HG03521 (cell line): ENCODE data around the gene PDZD2.

Experiments
- ATAC-seq: cut with Tn5 transposase; IDR thresholded peaks from one replicate; pipeline ENCODE4 v1.9.1; 2021; ENCODE audit warnings: mild to moderate bottlenecking, moderate library complexity; ENCODE audit not compliant: unreplicated experiment

PDZD2 gene

DNA sequence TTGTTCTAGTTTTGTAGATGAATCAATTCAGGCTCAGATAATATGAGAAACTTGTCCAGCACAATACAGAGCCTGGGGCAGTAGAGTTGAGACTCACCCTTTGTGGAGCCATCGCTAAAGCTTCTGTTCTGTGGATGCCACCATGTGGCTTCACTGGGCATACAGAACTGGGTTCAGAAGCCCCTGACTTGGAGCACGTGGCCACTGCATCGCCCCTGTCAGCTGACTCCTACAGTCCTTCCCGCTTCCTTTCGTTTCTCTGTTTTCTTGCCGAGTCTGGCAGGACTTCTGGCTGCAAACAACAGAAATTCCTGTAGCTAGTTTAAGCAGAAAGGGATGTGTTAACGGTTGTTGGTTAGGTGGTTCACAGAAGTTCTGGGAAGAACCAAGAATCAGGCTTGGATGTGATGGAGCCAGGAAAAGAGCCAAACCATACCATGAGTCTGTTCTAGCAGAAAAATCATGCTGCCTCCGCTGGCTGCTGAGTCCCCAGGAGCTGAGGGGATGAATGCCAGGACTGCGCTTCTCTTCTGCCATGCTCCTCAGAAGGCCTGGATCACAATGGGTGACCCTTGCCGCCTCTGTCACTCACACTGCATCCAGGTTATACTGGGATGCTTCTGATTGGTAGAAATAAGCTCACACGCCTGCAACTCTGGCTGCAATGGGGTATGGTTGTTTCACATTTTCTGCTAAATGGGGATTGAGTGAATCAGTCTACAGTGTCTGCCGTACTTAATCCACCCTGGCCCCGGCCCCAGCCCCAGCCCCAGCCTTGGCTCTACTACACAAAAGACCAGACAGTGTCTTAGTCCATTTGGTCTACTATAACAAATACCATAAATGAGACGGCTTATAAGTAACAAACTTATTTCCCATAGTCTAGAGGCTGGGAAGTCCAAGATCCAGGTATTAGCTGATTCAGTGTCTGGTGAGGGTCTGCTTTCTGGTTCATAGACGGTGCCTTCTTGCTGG, 272.6 kb downstream of the PDZD2 start:
- ATAC-seq, result no peak

DNA sequence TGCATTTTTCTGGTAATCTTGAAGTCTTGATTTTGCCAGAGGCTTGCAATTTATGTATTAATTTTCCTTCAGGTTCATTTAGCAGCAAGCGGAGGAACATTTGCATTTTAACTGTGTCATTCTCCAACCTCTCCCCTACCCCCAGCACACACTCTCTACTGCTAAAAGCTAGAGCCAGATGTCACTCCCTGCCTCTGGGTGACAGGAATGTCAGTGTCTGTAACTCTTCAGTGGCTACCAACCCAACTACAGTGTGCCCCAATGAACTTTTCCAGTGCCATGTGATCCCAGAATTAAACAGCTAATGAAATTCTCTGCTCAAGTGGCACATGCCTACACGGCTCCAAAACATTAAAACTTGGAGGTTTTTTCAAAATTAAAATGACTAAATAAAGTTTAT, 274.9 kb downstream of the PDZD2 start:
- no peak for ATAC-seq

DNA sequence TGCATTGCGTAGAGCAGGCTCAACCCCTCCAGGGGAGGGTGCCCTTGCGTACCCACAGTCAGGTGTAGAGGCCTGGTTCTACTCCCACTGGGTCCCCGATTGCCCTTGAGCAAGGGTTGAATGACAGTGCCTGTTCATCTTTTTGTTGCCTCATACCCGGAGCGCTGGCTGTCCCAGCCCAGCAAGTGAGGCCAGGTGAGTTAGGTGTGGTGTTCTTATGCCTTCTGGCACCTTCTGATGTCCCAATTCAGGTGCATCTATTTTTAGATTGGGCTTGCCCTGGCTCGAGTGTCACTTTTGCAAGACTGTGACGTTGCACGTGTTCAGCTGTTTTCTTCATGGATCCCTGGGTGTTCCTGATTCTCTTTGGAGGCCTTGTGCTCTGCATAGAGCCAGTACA, 277.4 kb downstream of the PDZD2 start:
- no peak for ATAC-seq

DNA sequence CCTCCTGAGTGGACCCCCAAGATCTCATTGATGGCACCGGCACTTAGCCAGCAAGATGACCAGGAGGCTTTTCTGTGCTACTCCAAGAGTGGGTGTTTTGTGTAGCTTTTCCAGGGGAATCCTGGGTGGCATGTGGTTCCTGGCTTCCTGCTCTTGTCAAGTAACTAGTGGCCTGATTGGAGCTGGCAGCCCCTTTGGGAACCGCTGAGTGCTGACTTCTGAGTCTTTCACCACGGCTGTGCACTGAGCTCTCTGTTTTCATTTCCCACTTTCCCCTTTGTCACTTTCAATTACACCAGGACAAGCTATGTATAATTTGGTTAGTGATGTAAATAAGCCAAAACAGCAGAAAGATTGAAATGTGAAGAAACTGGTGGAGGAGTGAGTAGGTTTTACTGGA, 279.8 kb downstream of the PDZD2 start:
- ATAC-seq, result no peak

DNA sequence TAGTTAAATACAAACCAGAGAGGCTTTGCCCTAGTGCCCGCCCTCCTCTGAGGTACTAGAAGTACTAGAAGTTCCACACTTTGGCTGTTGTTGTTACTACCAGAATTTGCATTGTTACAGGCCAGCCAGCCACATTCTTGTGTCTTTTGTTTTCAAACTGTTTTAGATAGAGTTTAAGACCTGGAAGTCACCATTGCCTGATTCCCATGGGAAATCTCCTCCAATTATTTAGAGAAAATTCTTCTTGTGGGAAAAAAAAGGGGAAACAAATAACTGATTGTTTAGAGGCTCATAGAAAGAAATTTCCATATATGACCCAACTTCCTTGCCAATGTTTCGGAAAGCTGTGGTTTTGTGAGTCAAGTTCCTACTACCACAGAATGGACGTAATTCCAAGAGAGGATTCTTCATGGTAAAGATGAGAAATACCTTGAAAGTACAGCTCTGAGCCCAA, 282.9 kb downstream of the PDZD2 start:
- no peak for ATAC-seq

DNA sequence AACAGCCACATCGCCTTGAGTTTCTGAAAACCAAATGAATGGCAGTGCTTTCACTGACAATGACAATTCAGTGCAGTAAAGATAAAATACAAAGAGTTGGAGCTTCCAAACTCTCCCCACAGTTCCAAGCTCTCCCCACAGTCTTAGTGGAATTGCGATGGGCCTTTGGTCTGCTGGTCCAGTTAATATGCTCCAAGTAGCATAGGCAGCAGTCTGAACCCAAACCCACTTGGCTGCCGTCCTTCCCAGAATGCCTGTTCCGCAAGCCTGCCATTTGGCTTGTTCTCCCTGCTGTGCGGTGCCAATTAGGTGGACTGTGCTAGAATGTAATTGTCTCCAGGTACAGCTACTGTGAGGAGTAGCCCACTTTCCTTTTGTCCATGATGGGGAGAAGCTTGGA, 285.1 kb downstream of the PDZD2 start:
- ATAC-seq, result no peak

DNA sequence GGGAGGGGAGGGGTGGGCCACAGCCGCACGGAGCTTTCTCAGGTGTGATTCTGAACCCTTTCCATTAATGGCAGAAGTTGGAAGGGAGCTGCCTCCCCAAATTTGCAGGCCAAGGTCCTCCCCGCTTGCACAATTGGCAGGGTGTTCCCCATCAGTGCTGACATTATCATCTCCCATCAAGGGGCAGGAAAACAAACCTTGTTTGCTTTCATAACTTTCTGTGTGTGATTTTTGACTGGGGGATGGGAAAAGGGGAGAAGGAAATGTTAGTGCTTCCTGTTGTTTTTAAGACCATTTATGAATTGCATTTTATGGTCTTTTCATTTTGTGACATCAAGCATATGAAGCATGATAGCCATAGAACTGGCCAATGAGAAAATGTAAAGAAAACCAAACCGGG, 292.9 kb downstream of the PDZD2 start:
- ATAC-seq, result no peak

DNA sequence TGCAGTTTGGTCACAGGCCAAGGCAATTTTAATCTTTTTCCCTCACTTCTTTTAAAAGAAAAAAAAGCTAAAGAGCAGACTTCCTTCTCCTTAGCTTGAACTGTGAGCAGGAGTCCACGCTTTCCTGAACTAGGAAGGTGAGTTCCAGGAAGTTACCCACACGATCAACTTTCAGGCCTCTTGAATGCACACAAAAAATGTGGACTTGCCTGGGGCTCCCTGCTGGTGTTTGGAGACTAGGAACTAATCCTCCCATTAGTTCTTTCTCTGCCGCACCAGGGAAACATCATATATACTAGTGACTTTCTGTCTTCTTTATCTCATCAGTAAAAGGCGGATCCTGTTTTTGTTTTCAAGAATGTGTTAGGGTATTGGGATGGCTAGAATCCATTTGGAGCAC, 295.2 kb downstream of the PDZD2 start:
- ATAC-seq, result no peak

DNA sequence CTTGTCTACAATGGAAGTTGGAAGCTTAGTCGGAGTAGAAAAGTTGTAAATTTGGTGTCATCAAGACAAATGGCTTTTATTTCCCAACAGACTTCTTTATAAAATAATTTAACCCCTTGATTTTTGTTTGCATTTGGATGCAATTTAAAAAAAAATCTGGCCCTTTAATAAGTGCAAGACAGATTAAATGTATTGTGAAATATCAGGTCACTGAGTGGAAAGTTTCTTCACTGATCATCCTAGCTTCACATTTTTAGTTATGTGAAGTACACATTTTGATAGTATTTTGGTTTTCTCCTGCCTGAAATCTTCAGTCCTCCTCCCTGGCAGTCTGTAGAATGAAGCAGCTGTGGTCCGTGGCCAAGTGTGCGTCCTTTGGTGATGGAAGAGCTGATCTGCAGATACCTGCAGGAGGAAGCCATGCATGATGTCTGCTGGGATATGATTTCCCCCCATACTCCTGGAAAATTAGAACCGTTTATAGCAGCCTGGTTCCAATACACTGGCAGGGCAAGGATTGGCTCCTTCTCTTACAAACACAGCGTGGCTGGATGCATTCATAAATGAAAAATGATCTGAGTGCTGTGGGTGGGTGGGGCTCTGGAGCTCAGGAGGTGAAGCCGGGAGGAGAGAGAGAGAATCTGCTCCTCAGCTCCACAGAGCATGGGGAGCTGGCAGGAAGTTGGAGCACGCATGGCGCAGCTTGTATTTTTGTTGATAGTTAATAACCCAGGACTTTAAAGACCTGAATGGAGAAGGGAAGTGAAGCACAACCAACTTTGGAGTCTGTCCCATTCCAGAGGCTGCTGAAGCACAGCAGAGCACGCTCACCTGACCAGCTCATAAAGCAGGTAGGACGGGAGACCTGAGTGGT, 296.8 kb downstream of the PDZD2 start:
- ATAC-seq, result no peak

DNA sequence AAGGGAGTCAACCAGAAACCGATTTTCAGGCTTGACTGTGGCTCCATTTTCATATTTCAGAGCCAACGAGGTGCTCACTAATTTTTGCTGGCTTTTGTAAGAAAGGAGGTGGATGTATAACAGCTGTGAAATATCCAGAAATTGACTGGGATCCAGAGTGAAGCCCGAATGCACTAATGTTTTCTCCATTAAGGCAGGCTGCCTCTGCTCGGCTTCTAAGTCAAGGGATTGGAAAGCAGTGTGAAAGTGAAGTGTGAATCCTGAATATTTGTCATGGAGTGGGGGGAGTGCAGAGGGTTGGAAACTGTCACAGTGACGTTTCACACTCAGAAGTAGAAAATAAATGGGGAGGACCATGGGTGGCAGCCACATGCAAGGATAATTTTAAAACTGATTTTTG, 297.8 kb downstream of the PDZD2 start:
- no peak for ATAC-seq

DNA sequence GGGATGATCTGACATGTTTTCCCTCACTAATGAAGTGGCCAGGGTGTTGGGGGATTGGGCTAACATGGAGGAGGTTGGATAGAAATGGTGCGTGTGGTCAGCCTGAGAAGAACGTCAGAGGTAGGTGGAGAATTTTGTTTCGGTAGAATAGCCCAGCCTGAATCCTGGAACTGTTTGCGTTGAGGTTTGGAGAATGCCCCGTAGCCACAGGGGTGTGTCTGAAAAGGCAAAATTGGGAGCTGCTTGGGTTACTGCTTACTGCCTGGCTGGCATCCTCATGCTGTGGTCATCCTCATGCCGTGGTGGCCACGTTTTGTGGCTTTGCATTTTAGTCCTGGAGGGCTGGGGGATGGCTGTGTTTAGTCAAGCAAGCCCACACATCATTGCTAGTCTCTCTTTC, 298.3 kb downstream of the PDZD2 start:
- no peak for ATAC-seq

DNA sequence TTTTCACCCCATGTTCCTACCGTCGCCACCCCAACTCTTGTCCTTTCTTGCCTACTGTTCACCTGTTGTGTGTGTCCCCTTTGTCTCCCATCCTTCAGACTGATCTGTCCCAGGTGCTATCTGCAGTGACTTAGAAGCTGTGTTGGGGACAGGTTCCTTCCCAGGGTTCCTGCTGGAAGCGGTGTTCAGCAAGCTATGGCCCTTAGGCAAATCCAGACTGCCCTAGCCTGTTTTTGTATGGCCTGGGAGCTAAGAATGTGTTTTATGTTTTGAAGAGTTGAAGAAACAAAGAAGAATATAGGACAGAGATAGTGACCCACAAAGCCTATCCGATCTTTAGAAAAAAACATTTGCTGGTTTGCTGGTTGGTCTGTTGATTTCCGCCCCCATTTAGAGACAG, 298.8 kb downstream of the PDZD2 start:
- no peak for ATAC-seq

DNA sequence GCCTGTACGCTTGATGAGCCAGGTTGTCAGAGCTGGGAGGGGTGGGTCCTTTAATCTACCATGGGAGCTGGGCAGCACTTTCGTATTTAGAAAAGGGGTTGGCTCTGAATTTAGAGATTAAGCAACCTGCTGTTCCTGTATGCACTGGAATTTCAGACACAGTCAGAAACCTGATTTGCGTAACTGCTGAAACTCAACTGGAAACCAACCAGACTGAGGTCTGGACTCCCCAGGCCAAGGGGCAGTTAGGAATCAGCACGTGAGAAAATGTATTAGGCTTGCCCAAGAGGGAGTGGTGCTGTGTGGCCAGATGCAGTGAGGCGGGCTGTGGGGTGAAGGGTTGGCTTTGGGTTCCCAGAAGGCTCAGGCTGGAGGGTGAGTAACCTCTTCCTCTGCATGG, 300.2 kb downstream of the PDZD2 start:
- no peak for ATAC-seq

DNA sequence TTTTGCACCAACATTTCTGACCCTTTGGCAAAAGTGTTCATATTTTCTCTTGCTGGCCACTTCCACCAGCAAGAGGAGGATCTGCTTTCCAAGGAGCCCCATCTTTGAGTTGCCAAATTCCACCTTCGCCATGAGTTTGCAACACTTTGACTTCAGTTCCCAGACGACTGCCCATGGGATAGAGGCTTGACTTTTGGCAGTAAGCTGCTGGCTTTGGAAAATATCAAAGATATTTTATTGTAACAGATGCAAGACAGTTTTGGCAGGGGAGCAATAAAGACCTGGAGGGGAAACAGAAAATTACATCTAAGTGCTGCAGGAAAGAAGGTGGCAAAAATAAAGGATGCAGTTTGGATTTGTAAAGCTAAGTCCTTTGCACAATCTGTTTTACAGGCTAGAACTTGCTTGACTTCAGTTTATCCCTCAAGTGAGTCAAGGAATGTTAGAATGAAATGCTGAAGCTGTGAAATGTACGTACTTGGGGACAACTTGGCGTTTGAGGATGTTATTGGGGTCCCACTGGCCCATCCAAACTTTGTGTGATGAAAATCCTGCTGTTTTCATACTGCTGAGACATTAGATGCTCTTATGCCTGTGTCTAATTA, 302.3 kb downstream of the PDZD2 start:
- ATAC-seq, result no peak

DNA sequence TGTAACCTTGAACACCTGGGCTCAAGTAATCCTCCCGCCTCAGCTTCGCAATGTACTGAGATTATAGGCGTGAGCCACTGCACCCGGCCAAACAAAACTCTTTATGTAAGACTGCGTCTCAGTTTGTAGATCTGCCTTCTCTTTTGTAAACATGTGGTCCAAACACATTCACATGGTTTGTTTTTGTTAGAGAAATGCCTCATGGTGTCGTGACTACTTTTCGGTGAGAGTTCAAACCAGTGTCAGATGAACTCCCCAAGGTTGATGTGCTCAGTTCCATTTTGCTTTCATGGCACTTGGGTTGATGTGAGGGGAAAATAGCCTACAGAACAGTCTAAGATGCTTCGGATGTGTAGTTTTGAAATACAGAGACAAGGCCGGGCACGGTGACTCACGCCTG, 303.6 kb downstream of the PDZD2 start:
- no peak for ATAC-seq

DNA sequence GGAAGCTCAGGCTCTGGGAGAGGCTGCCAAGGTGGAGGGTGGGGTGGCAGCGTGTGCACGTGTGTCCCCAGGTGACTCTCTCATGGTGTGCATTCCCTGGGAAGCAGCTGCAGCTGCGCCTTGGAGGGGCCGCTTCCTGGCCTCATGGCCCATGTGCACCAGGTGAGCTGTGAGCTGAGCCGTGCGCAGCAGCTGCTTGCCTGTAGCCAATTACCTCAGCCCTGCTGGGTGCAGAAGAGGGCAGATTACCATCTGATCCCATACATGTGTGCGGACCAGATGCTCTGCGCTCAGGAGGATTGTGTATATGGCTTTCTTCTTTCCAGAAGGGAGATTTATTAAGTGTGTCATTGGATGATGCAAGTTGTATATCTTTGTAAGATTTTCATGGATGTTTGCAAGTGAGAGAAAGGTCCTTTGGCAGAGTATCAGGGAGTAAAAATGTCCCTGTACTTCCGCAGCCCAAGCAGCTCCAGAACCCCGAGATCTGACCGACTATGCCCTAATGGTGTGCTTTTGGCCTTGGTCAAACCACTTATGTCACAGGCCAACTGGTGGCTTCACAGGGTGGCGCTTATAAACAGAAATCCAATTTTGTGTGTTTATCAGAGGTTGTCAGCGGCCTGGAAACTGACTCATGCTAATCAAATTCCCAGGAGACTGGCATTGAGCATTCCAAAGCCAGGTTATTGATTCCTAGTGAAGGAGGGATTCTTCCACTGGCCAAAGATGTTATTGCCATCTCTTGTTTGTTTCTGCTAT, 305.9 kb downstream of the PDZD2 start:
- ATAC-seq, result no peak

DNA sequence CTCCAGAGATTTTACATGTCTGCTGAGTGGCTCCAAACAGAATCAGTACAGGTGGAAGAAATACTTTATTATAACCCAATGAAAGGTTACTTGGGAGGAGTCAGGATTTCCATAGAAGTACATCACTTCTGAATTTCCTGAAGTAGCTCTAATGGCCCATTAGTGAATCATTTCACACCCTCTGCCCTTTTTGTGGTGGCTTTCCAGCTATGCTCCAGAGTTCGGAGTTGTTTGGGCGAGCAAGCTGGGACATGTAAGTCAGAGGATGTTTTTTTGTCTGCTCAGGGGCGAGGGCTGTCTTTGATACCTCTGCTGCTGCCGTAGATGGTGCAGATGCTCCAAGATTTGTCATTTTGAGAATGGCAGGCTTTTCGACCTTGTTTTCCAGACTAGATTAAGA, 309.1 kb downstream of the PDZD2 start:
- no peak for ATAC-seq

DNA sequence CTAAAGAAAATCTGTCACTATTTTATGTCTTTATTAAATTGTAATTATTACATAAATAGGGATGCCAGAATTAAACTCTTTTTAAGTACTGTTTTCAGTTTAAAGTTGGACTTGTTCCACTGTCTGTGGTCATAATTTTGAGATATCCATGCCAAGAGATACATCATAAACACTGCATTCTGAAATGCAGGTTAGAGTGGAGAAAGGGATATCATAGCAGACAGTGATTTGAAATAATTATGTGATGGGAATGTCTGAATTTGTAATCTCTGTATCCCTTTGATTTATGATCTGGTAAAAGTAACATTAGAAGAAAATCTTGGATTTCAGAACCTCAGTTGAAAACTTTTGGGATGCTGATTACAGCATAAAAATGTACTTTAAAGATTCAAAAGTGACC, 313.1 kb downstream of the PDZD2 start:
- no peak for ATAC-seq

DNA sequence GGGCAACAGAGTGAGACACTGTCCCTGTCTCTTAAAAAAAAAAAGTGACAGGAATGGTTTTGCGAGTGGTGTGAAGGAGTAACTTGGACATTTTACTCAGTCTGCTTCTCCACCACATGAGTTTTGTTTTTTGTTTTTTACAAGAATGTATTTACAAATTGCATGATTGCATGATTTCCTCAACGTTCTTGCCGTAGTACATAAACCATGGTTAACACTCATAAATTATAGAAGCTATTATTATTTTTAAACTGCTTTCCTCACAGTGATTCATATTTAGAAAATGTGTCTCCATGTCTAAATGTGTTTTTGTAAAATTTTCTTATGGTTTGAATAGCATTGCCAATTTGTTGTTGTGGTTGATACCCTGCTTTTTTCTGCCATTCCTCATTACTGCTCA, 315.2 kb downstream of the PDZD2 start:
- ATAC-seq, result no peak

DNA sequence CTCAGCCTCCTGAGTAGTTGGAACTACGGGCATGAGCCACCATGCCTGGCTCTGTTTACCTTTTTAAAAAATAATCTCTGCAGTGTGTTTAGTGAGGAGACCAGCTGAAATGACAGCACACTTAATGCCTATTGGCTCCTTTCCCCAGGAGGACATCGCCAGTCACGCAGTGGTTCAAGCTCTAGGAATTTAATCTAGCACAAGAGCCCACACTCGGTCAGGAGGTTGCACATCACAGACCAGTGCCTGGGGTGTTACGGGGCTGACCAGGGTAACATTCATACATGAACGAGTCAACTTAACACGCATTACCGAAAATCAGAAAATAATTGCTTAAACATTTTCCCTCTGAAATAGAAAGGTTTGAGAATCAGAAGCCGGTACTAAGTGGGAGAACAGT, 318.2 kb downstream of the PDZD2 start:
- ATAC-seq, result no peak

DNA sequence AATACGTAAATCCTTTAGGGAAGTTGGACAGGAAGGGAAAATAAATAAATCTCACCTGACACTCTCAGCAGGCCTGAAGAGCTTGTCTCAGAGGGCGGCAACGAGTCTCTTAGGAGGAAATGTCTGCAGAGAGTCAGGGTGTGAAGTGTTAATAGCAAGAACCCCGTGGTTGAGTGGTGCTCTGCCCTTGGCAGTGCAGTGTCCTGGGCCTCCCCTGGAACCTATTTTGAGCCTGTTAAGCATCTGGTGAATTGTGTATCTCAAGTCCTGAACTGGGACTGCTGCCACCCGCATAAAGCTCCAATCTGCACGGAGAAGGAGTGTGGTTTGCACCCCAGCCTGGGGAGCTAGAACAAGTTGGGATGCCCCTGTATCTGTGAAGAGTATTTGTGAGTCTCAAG, 323.4 kb downstream of the PDZD2 start:
- no peak for ATAC-seq
